GM12875 (cell line): ENCODE measurements around the gene KLHDC7B.

Source experiments
- H3K4me3 ChIP-seq: one replicate; pipeline ENCODE4 v1.5.1; 2011; ENCODE audit warnings: low read depth, low read length, control low read depth
- CTCF ChIP-seq: IDR thresholded peaks from 2 replicates; pipeline ENCODE4 v1.5.1; 2011; ENCODE audit warnings: low read depth, mild to moderate bottlenecking, control low read depth, inconsistent platforms, low read length, moderate library complexity, borderline replicate concordance; ENCODE audit not compliant: insufficient read depth

KLHDC7B gene

GRCh38 chr22:50507991-50508884, 37.5 kb upstream of the KLHDC7B start, which contains the start of gene NCAPH2:
Gene NCAPH2 (plus strand): TSS chr22:50508224. CDS start chr22:50508338, 114 bp downstream.
- TF ChIP-seq CTCF, result no peak
- H3K4me3 ChIP-seq, result peak within 1 kb of the TSS; percentile 96

GRCh38 chr22:50508897-50509296, 36.8 kb upstream of the KLHDC7B start:
- TF ChIP-seq CTCF, result no peak
- H3K4me3 ChIP-seq, result peak overlapping the region; percentile 89

GRCh38 chr22:50513175-50513574, 32.5 kb upstream of the KLHDC7B start:
- no peak for TF ChIP-seq CTCF
- H3K4me3 ChIP-seq, result no peak overlapping the region

GRCh38 chr22:50516068-50516467, 29.6 kb upstream of the KLHDC7B start:
- H3K4me3 ChIP-seq, result no peak overlapping the region
- TF ChIP-seq CTCF, result no peak

- no peak overlapping the region for H3K4me3 ChIP-seq
- no peak for TF ChIP-seq CTCF
These were observed 28.8 kb upstream of the KLHDC7B start for GRCh38 chr22:50516891-50517290.

GRCh38 chr22:50517495-50518260, 28.0 kb upstream of the KLHDC7B start:
- TF ChIP-seq CTCF, result no peak
- no peak overlapping the region for H3K4me3 ChIP-seq
